Measurements from ENCODE around the gene TRMT61B.

The TRMT61B gene

GRCh38 chr2:28901202-28901601 is 31.1 kb upstream of the TRMT61B start:
- Histone ChIP-seq H3K27me3 (ENCODE audit: control insufficient read depth, insufficient read depth, low read length) (no peaks in the 10 kb centered on the region), H3K4me1 (ENCODE audit: control insufficient read depth, low read depth, low read length) (peaks cover 20% of the 10 kb centered on the region), H3K27ac (ENCODE audit: low read length) (no peak overlapping the region), H3K36me3 (ENCODE audit: control insufficient read depth, low read depth, low read length) (peaks cover 39% of the 10 kb centered on the region), H3K9ac (ENCODE audit: low read length) (no peak overlapping the region), H3K4me3 (ENCODE audit: low read length) (no peak overlapping the region), H3K9me3 (ENCODE audit: control insufficient read depth, low read depth, low read length) (no peaks in the 10 kb centered on the region)

GRCh38 chr2:28898048-28898447 is 27.9 kb upstream of the TRMT61B start:
- Histone ChIP-seq H3K27ac (ENCODE audit: low read length) (no peak overlapping the region), H3K27me3 (ENCODE audit: control insufficient read depth, insufficient read depth, low read length) (no peaks in the 10 kb centered on the region), H3K4me1 (ENCODE audit: control insufficient read depth, low read depth, low read length) (peaks cover 23% of the 10 kb centered on the region), H3K9me3 (ENCODE audit: control insufficient read depth, low read depth, low read length) (no peaks in the 10 kb centered on the region), H3K36me3 (ENCODE audit: control insufficient read depth, low read depth, low read length) (peaks cover 14% of the 10 kb centered on the region), H3K4me3 (ENCODE audit: low read length) (peak overlapping the region; percentile 99), H3K9ac (ENCODE audit: low read length) (no peak overlapping the region)

- peaks cover 23% of the 10 kb centered on the region for H3K4me1 ChIP-seq (ENCODE audit: control insufficient read depth, low read depth, low read length)
- no peaks in the 10 kb centered on the region for H3K9me3 ChIP-seq (ENCODE audit: control insufficient read depth, low read depth, low read length)
- peak overlapping the region; percentile 98 for H3K9ac ChIP-seq (ENCODE audit: low read length)
- peak overlapping the region; percentile 99 for H3K4me3 ChIP-seq (ENCODE audit: low read length)
- H3K36me3 ChIP-seq (ENCODE audit: control insufficient read depth, low read depth, low read length): peaks cover 3% of the 10 kb centered on the region
- H3K27ac ChIP-seq (ENCODE audit: low read length): no peak overlapping the region
- no peaks in the 10 kb centered on the region for H3K27me3 ChIP-seq (ENCODE audit: control insufficient read depth, insufficient read depth, low read length)
Observed at GRCh38 chr2:28896906-28897305, 26.8 kb upstream of the TRMT61B start.

- peak overlapping the region; percentile 99 for H3K4me3 ChIP-seq (ENCODE audit: low read length)
- no peaks in the 10 kb centered on the region for H3K36me3 ChIP-seq (ENCODE audit: control insufficient read depth, low read depth, low read length)
- H3K27ac ChIP-seq (ENCODE audit: low read length): peak overlapping the region; percentile 87
- H3K4me1 ChIP-seq (ENCODE audit: control insufficient read depth, low read depth, low read length): peaks cover 23% of the 10 kb centered on the region
- no peaks in the 10 kb centered on the region for H3K27me3 ChIP-seq (ENCODE audit: control insufficient read depth, insufficient read depth, low read length)
- H3K9ac ChIP-seq (ENCODE audit: low read length): peak overlapping the region; percentile 98
- no peaks in the 10 kb centered on the region for H3K9me3 ChIP-seq (ENCODE audit: control insufficient read depth, low read depth, low read length)
Observed at GRCh38 chr2:28895189-28895893, 25.2 kb upstream of the TRMT61B start.

- Histone ChIP-seq H3K27me3 (ENCODE audit: control insufficient read depth, insufficient read depth, low read length) (no peaks in the 10 kb centered on the region), H3K9ac (ENCODE audit: low read length) (peak within 1 kb of the TSS; percentile 98), H3K9me3 (ENCODE audit: control insufficient read depth, low read depth, low read length) (no peaks in the 10 kb centered on the region), H3K36me3 (ENCODE audit: control insufficient read depth, low read depth, low read length) (no peaks in the 10 kb centered on the region), H3K4me1 (ENCODE audit: control insufficient read depth, low read depth, low read length) (peaks cover 23% of the 10 kb centered on the region), H3K4me3 (ENCODE audit: low read length) (peak within 1 kb of the TSS; percentile 99), H3K27ac (ENCODE audit: low read length) (peak within 1 kb of the TSS; percentile 87)
Observed at GRCh38 chr2:28894470-28895188, 24.5 kb upstream of the TRMT61B start, which contains the start of gene WDR43. TSS of gene WDR43 (plus strand) at chr2:28894667. CDS start at chr2:28894699, 32 bp downstream.

GRCh38 chr2:28893488-28893887 is 23.4 kb upstream of the TRMT61B start:
- Histone ChIP-seq H3K27me3 (ENCODE audit: control insufficient read depth, insufficient read depth, low read length) (no peaks in the 10 kb centered on the region), H3K9ac (ENCODE audit: low read length) (no peak overlapping the region), H3K9me3 (ENCODE audit: control insufficient read depth, low read depth, low read length) (no peaks in the 10 kb centered on the region), H3K27ac (ENCODE audit: low read length) (no peak overlapping the region), H3K4me1 (ENCODE audit: control insufficient read depth, low read depth, low read length) (peaks cover 23% of the 10 kb centered on the region), H3K4me3 (ENCODE audit: low read length) (no peak overlapping the region), H3K36me3 (ENCODE audit: control insufficient read depth, low read depth, low read length) (no peaks in the 10 kb centered on the region)

GRCh38 chr2:28880193-28880592 is 10.1 kb upstream of the TRMT61B start:
- Histone ChIP-seq H3K9me3 (ENCODE audit: control insufficient read depth, low read depth, low read length) (no peaks in the 10 kb centered on the region), H3K36me3 (ENCODE audit: control insufficient read depth, low read depth, low read length) (no peaks in the 10 kb centered on the region), H3K4me1 (ENCODE audit: control insufficient read depth, low read depth, low read length) (no peaks in the 10 kb centered on the region), H3K4me3 (ENCODE audit: low read length) (no peak overlapping the region), H3K27ac (ENCODE audit: low read length) (no peak overlapping the region), H3K27me3 (ENCODE audit: control insufficient read depth, insufficient read depth, low read length) (peaks cover 5% of the 10 kb centered on the region), H3K9ac (ENCODE audit: low read length) (no peak overlapping the region)

- Histone ChIP-seq H3K27ac (ENCODE audit: low read length) (no peak overlapping the region), H3K4me1 (ENCODE audit: control insufficient read depth, low read depth, low read length) (no peaks in the 10 kb centered on the region), H3K9ac (ENCODE audit: low read length) (no peak overlapping the region), H3K9me3 (ENCODE audit: control insufficient read depth, low read depth, low read length) (no peaks in the 10 kb centered on the region), H3K36me3 (ENCODE audit: control insufficient read depth, low read depth, low read length) (no peaks in the 10 kb centered on the region), H3K27me3 (ENCODE audit: control insufficient read depth, insufficient read depth, low read length) (peaks cover 11% of the 10 kb centered on the region), H3K4me3 (ENCODE audit: low read length) (no peak overlapping the region)
Observed at GRCh38 chr2:28871620-28872019, 1.5 kb upstream of the TRMT61B start.

GRCh38 chr2:28869494-28870145 is 489 bp downstream of the TRMT61B start:
- Histone ChIP-seq H3K27me3 (ENCODE audit: control insufficient read depth, insufficient read depth, low read length) (peaks cover 6% of the 10 kb centered on the region), H3K4me3 (ENCODE audit: low read length) (peak overlapping the region; percentile 97), H3K4me1 (ENCODE audit: control insufficient read depth, low read depth, low read length) (no peaks in the 10 kb centered on the region), H3K9me3 (ENCODE audit: control insufficient read depth, low read depth, low read length) (no peaks in the 10 kb centered on the region), H3K9ac (ENCODE audit: low read length) (peak overlapping the region; percentile 89), H3K36me3 (ENCODE audit: control insufficient read depth, low read depth, low read length) (peaks cover 10% of the 10 kb centered on the region), H3K27ac (ENCODE audit: low read length) (peak overlapping the region; percentile 77)

GRCh38 chr2:28868611-28869010 is 1.5 kb downstream of the TRMT61B start:
- peaks cover 11% of the 10 kb centered on the region for H3K36me3 ChIP-seq (ENCODE audit: control insufficient read depth, low read depth, low read length)
- H3K9me3 ChIP-seq (ENCODE audit: control insufficient read depth, low read depth, low read length): no peaks in the 10 kb centered on the region
- no peak overlapping the region for H3K27ac ChIP-seq (ENCODE audit: low read length)
- H3K27me3 ChIP-seq (ENCODE audit: control insufficient read depth, insufficient read depth, low read length): peaks cover 6% of the 10 kb centered on the region
- H3K4me1 ChIP-seq (ENCODE audit: control insufficient read depth, low read depth, low read length): no peaks in the 10 kb centered on the region
- no peak overlapping the region for H3K9ac ChIP-seq (ENCODE audit: low read length)
- peak overlapping the region; percentile 97 for H3K4me3 ChIP-seq (ENCODE audit: low read length)

GRCh38 chr2:28855977-28856376 is 14.1 kb downstream of the TRMT61B start:
- Histone ChIP-seq H3K27me3 (ENCODE audit: control insufficient read depth, insufficient read depth, low read length) (no peaks in the 10 kb centered on the region), H3K4me1 (ENCODE audit: control insufficient read depth, low read depth, low read length) (no peaks in the 10 kb centered on the region), H3K9ac (ENCODE audit: low read length) (no peak overlapping the region), H3K4me3 (ENCODE audit: low read length) (no peak overlapping the region), H3K27ac (ENCODE audit: low read length) (no peak overlapping the region), H3K9me3 (ENCODE audit: control insufficient read depth, low read depth, low read length) (no peaks in the 10 kb centered on the region), H3K36me3 (ENCODE audit: control insufficient read depth, low read depth, low read length) (peaks cover 3% of the 10 kb centered on the region)
